ENCODE measurements around the gene TMTC1.

The TMTC1 gene

GRCh38 chr12:29778531-29778930, 5.2 kb downstream of the TMTC1 start:
- no peak for DNase-seq

- DNase-seq: no peak
Observed at GRCh38 chr12:29773076-29773475, 10.7 kb downstream of the TMTC1 start.

- no peak for DNase-seq
Observed at GRCh38 chr12:29771786-29772185, 12.0 kb downstream of the TMTC1 start.

- no peak for DNase-seq
Observed at GRCh38 chr12:29771165-29771564, 12.6 kb downstream of the TMTC1 start.

GRCh38 chr12:29769162-29769858, 14.4 kb downstream of the TMTC1 start:
- no peak for DNase-seq

- no peak for DNase-seq
Observed at GRCh38 chr12:29768372-29768771, 15.4 kb downstream of the TMTC1 start.

- no peak for DNase-seq
Observed at GRCh38 chr12:29763301-29763683, 20.4 kb downstream of the TMTC1 start.

- DNase-seq: no peak
Observed at GRCh38 chr12:29762637-29763300, 21.0 kb downstream of the TMTC1 start.

GRCh38 chr12:29759950-29760349, 23.8 kb downstream of the TMTC1 start:
- no peak for DNase-seq

GRCh38 chr12:29756741-29757390, 26.9 kb downstream of the TMTC1 start:
- DNase-seq: no peak

GRCh38 chr12:29754235-29755189, 29.2 kb downstream of the TMTC1 start:
- DNase-seq: no peak

GRCh38 chr12:29752121-29752520, 31.6 kb downstream of the TMTC1 start:
- DNase-seq: no peak

- DNase-seq: no peak
Observed at GRCh38 chr12:29751676-29752075, 32.1 kb downstream of the TMTC1 start.

- DNase-seq: no peak
Observed at GRCh38 chr12:29750928-29751220, 32.9 kb downstream of the TMTC1 start.

GRCh38 chr12:29750131-29750927, 33.4 kb downstream of the TMTC1 start:
- peak in 1 of 5 experiments; percentile 2 for DNase-seq

- no peak for DNase-seq
Observed at GRCh38 chr12:29744365-29744764, 39.4 kb downstream of the TMTC1 start.

GRCh38 chr12:29743801-29744200, 39.9 kb downstream of the TMTC1 start:
- DNase-seq: no peak

GRCh38 chr12:29743077-29743476, 40.7 kb downstream of the TMTC1 start:
- DNase-seq: no peak

- DNase-seq: no peak
Observed at GRCh38 chr12:29742646-29743045, 41.1 kb downstream of the TMTC1 start.

GRCh38 chr12:29741342-29742241, 42.1 kb downstream of the TMTC1 start:
- DNase-seq: no peak

All from T-helper 2 cell (primary cell).